Esophagus squamous epithelium (tissue), 4 donors: Measurements from ENCODE around the gene ZNF790.

Source experiments
- CTCF ChIP-seq, 6 experiments: fragments of 450-650 bp in 4 of 6; fragments of 200-600 bp in 2 of 6; sonication (generic) in 2 of 6; IDR thresholded peaks; one replicate each; pipeline ENCODE4 v1.5.1; 2016 to 2019; ENCODE audit warnings: antibody characterized with exemption in 6 of 6, mild to moderate bottlenecking in 4 of 6, moderate library complexity in 4 of 6
- POLR2A ChIP-seq, 4 donors: fragments of 450-650 bp; IDR thresholded peaks; one replicate each; pipeline ENCODE4 v1.6.1; 2017; ENCODE audit warnings: antibody characterized with exemption in 4 of 4, mild to moderate bottlenecking in 4 of 4, moderate library complexity in 3 of 4

GRCh38 chr19:36851898-36852297, 13.7 kb upstream of the ZNF790 start:
- TF ChIP-seq CTCF (IDR thresholded peaks at IDR 0.05) (no peak), POLR2A (IDR thresholded peaks at IDR 0.05) (no peak)
